AG09319 (cell line): ENCODE data around the gene LIPJ.

Source experiments
- DNase-seq: peaks from one replicate; pipeline ENCODE4 v3.0.0-alpha.2; 2010; ENCODE audit warnings: low read depth; ENCODE audit errors: extremely low read depth
- CTCF ChIP-seq: IDR thresholded peaks from 2 replicates; pipeline ENCODE4 v1.5.1; 2011; ENCODE audit warnings: low read depth, mild to moderate bottlenecking, inconsistent platforms, low read length, moderate library complexity

Gene LIPJ

GRCh38 chr10:88594482-88594881, 7.9 kb downstream of the LIPJ start:
- TF ChIP-seq CTCF, result no peak
- DNase-seq, result no peak

- DNase-seq, result no peak
- TF ChIP-seq CTCF, result no peak
These were observed 11.5 kb downstream of the LIPJ start for GRCh38 chr10:88598055-88598454.

- DNase-seq, result no peak
- TF ChIP-seq CTCF, result no peak
These were observed 21.6 kb downstream of the LIPJ start for GRCh38 chr10:88608052-88608732.

GRCh38 chr10:88608780-88609179, 22.2 kb downstream of the LIPJ start:
- no peak for DNase-seq
- TF ChIP-seq CTCF, result no peak

- TF ChIP-seq CTCF, result no peak
- DNase-seq, result no peak
These were observed 29.9 kb downstream of the LIPJ start for GRCh38 chr10:88616250-88616977.

GRCh38 chr10:88617772-88618300, 31.3 kb downstream of the LIPJ start:
- TF ChIP-seq CTCF, result no peak
- DNase-seq, result no peak

GRCh38 chr10:88618496-88618895, 31.9 kb downstream of the LIPJ start:
- no peak for DNase-seq
- no peak for TF ChIP-seq CTCF
